ENCODE measurements around the gene WDR27.
"Not testable (repeated sequence)": the region's sequence is repeated elsewhere in the genome, so short reads cannot be mapped to it uniquely, and the experiment has no call there.

WDR27 gene

DNA sequence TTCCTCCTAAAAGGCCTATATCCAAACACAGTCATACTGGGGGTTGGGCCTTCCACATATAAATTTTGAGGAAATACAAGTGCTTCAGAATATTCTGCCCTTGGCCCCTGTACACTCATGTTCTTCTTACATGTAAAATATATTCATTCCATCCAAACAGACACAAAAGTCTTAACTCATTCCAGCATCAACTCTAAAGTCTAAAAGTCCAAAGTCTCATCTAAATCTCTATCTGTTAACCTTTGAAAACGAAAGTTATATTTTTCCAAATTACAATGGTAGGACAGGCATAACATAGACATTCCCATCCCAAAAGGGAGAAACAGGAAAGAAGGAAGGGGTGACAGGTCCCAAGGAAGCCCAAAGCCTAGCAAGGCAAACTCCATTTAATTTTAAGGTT, 232.8 kb downstream of the WDR27 start:
- DNase-seq, result no peak

- DNase-seq, result not testable (repeated sequence)
These were observed 234.1 kb downstream of the WDR27 start for GRCh38 chr6:169467755-169468154.

- not testable (repeated sequence) for DNase-seq
These were observed 235.6 kb downstream of the WDR27 start for GRCh38 chr6:169466256-169466655.

DNA sequence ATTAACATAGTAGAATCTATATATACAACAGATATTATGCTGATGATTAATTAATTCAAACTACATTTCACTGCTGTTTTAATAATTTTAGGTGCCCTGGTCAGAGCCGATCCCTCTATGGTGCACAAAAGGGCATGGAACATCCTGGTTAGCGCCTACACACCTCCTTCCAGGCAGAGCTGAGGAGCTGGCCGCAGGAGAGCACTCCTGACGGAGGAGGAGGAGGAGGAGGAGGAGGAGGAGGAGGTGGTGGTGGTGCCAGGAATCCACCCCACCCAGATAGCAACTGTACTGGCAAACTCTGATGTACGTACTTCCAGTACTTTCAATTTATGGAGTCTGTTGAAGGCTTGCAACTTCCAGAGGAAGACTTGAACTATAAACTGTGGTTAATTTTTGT, 244.1 kb downstream of the WDR27 start:
- no peak for DNase-seq

- DNase-seq, result no peak
These were observed 245.0 kb downstream of the WDR27 start for GRCh38 chr6:169456840-169457239.

DNA sequence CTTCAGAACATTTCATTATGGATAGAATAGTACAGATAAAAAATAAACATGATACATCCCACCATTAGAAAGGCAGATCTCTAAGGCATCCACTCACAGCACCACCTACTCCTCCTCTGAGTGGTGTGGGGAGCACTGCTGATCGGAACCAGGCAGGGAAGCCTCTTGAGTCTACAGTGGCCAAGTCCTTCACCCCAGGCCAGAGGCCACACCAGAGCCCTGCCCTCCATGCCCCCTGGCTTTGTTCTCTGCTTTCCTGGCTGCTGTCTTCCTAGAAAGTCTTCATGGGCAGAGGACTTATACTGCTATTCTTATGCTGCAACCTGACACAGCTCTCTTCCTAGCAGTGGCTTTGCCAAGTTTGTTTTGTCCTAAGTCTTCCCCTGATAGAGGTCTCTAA, 246.4 kb downstream of the WDR27 start:
- DNase-seq, result no peak

- DNase-seq, result no peak
These were observed 247.0 kb downstream of the WDR27 start for GRCh38 chr6:169454872-169455204.

GRCh38 chr6:169454204-169454871, 247.5 kb downstream of the WDR27 start:
- DNase-seq, result no peak

GRCh38 chr6:169452869-169453620, 248.8 kb downstream of the WDR27 start:
- no peak for DNase-seq

GRCh38 chr6:169452117-169452868, 249.5 kb downstream of the WDR27 start:
- DNase-seq, result no peak

GRCh38 chr6:169451065-169451838, 250.6 kb downstream of the WDR27 start:
- no peak for DNase-seq

GRCh38 chr6:169450097-169450496, 251.7 kb downstream of the WDR27 start:
- no peak for DNase-seq

- DNase-seq, result no peak
These were observed 252.6 kb downstream of the WDR27 start for GRCh38 chr6:169449221-169449620.

GRCh38 chr6:169445661-169446581, 255.9 kb downstream of the WDR27 start:
- DNase-seq, result peak; percentile 11

DNA sequence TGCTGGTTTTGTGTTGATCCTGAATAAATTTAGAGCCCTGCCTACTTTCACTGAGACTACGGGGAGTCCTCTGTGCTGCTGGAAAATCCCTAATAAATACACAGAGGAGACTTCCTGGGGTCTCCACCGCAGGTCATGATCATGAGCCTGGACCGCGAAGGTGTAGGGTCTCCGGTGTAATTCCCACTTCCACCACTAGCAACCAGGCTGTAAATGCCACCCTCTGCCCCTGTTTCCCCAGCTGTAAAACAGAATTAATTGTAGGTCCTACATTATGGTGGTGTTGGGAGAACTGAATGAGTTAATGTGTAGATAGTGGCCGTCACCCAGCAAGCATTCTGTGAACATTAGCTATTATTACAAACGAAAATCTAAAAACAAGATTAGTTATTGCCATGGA, 256.6 kb downstream of the WDR27 start:
- no peak for DNase-seq

DNA sequence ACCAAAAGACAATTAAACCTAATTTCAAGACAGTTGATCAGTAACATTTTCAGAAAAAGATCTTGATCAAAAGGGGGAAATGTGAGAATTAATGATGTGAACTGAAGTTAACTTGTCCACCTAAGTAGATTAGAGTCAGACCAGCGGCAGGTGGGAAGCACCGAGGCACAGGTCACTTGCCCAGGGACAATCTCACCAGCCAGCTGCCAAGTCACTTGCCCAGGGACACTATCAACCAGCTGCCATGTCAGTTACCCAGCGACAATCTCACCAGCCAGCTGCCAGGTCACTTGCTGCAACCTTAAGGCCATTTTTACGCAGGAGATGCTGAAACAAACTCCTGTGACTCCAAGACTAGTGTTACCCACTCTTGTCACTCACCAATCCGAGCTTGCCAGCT, 260.5 kb downstream of the WDR27 start:
- DNase-seq, result no peak

DNA sequence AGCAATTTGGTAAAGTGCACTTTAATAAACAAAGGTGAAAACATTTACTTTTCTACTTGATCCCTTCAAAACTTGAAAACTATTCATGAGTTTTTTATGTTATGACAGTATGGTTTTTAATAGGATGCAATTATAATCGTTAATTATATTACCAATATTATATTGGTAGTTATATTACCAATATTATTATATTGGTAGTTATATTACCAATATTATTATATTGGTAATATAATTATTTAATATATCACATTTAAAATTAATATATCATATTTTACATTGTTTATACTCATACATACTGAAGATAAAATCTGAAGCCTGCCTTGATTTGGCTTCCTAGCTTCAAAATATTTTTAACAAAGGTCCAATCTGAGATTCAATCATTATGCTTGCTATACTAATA, 262.1 kb downstream of the WDR27 start:
- DNase-seq, result no peak

- DNase-seq, result not testable (repeated sequence)
These were observed 267.3 kb downstream of the WDR27 start for GRCh38 chr6:169434554-169434953.

DNA sequence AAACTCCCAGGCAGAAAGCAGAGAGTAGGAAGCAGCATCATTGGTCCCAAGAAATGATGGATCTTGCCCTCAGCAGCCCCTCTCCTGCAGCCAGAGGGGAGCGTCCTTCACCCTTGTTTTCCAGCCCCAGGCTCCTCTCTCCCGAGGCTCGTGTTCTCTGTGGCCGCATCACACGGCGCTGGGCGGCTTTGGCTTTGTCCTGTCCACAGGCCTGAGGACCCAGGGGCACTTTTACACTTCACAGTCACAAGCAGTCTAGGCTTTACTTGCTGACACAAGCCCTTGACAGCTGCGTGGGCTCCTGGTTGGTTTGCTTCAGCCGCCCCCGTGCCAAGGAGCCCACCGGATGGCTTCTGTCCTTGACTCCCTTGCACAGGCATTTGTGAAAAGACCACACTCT, 272.8 kb downstream of the WDR27 start:
- no peak for DNase-seq

DNA sequence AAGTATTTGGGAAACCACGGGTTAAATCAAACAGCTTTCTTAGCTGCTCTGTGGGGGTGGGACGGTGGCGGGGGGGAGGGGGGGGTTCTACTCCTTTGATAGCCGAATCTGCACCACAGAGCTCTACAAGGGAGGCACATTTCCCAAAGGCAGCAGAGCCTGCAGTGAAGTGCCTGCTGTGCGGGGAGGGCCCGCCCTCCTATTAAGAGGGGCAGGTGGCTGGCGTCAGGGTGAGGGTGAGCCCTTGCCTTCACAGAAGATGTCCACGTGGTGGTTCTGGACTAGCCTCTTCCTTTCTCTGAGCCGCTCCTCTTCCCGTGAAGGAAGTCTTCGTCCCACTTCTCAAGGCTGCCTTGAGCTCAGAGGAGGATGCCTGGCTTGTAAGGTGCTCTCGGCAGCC, 273.3 kb downstream of the WDR27 start:
- DNase-seq, result no peak

DNA sequence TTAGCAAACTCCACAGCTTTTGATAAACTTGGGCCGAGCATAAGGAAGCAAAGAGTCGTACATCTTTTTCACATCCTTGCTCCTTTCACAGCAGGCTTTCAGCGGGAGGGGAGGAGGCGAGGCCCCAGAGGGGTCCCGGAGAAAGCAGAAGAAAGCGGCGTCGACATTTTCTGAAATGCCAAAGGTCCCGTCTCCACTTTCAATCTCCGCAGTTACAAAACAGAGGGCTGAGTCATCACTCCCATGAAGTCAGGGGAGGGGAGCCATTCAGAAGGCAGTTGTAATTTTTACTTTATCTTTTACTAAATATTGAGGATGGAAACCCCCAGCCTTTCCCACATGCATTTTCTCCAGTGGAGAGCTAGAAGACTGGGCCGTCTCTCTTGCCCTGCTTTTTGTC, 274.0 kb downstream of the WDR27 start:
- DNase-seq, result no peak

DNA sequence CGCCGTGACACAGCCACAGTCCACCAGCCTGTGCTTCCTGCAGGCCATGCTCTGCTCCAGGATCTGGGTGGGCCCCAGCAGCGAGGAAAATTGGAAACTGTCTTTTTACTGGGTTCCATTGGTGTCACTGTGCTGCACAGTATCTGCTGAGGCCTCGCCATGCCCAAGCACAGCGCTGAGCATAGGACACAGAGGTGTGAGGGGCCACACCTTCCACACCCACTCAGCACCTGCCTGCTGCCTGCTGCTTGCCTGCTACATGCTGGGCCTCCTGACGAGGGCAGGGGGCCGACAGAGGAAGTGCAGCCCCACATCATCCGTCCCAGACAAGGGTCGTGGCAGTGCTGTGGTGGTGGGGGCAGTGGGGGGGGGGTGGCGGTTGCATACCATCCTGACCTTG, 275.2 kb downstream of the WDR27 start:
- no peak for DNase-seq
